GM19351 (cell line): ENCODE data around the gene FUBP3.

Source experiments
- ATAC-seq: cut with Tn5 transposase; IDR thresholded peaks from one replicate; pipeline ENCODE4 v1.9.1; 2021; ENCODE audit warnings: mild to moderate bottlenecking, moderate library complexity; ENCODE audit not compliant: unreplicated experiment

The FUBP3 gene

DNA sequence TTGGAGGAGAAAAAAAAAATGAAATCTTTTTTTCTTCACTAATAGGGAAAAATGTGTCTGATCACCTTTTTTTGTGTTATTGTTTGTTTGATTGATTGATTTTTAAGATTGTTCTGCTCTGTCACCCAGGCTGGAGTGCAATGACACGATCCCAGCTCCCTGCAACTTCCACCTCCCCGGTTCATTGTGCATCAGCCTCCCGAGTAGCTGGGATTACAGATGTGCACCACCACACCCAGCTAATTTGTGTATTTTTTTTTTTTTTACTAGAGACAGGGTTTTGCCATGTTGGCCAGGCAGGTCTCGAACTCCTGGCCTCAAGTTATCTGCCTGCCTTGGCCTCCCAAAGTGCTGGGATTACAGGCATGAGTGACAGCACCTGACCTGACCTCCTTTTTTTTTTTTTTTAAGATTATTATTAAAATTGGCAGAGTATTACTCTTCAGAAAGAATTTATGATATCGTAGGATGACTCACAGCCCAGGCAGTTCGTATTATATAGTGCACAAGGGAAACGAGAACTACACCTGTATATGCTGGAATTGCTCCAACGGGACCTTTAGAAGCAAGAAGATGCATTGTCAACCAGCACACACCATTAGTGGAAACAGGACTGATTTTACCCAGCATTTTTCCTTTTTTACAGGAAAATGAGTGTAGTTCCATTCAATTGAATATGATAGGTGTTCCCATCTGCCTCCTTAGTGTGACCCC is 27.7 kb downstream of the FUBP3 start:
- no peak for ATAC-seq

DNA sequence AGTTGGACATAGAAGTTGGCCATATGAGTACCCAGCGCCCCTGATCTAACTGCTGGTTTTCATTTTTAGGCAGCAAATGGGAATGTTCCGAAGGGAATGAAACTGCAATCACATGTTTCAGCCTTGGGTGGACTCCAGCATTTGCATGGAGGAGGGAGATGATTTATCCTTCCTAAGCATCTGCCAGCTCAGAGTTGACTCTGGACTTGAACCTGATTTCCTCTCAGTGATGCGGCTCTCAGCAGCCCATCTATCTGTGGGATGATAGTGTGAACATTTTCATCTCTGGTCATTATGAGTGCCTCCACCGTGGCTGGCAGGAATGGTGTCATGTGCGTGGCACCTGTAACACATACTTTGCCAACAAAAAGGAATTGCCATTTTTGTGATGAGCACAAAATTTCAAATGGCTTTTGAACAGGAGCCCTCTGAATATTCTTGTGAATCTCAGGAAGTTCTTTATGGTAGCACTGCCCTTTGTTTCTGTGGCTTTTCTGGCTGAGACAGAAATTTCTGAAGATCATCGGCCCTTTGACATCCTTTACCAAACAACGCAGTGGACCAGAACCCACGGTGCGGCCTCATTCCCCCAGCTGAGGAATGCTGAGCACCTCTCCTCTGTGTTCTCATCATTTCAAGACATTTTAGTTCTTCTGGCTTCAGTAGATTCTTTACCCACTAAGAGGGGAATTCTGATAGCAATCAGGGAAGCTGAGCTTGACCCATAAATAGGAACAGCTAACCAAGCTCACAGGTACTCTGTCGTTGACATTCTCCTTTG is 28.5 kb downstream of the FUBP3 start:
- no peak for ATAC-seq

DNA sequence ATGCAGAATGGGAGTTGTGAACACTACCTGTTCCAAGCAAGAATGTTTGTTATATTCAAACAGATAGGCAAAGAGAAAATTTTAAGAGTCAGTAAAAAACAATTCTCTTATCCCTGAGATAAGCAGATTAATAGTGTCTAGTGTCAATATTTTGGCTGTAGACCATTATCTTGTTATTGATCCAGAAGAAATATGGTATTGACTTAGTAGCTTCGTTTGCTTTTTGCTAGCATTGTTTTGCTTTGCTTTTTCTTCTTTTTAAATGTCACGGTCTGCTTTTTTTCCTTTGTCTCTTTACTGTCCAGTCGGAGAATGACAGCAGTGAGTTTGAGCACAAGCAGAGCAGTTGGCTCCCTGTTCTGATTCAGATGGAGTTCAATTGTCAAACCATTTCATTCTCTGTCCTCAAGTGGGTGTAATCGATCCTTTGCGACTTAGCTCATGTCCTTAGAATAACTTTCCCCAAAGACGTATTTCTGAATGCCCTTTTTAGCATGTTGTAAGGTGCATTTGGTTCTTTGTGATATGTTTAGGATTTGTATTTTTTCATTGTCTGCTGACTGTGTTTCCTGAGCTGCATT is 29.3 kb downstream of the FUBP3 start:
- no peak for ATAC-seq

DNA sequence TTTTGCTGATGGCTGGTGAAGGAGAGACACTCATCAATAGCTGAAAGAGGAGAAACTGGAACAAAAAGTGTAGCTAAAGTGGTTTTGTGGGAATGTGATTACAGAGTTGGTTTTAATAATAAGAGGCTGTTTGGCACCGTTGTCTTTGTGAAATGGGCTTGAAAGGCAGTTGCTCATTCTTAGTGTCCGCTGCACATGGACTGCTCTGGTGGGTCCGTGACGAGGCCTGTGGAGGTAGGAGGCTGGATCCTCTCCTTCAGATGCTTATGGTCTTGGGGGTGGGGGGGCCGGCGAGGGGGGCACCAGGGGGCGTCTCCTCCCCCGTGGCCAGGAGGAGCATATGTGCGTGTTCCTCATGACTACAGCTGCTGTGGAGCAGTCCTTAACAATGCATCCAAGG is 29.8 kb downstream of the FUBP3 start:
- ATAC-seq: no peak

DNA sequence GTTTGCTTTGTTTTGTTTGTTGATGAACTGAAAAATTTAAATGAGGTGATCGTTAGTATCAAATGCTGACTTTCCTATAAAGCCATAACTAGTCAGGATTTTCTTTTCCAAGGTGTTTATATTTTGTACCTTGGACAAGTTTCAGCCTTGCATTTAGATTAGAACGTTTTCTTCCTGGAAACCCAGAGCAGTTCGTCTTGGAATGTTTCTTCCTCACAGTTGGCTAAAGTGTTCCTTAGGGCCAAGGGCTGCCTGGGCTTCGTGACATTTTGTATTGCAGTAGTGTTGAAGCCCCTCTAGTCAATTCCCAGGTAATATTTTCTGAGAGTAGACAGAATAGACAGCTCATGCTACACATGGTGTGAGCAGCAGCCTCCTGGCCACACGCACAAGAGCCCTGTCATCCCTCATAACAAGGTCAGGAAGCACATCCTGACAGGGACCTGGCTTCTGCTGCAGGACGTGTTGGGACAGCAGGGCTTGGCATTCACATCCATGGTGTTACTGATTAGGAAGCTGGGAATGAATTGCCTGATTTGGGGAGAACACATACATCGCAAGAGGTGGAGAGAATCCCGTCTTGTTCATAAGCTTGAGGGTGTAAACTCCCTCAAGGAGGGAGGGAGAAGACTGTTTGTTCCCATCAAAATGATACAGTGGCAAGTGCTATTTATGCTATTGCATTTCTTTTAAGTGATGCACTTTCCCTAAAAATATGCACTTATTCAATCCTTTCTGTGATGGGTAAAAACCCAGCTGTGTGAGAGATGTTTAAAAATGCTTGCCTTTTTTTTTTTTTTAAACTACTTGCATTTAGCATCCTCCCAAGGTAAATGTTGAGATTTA is 31.7 kb downstream of the FUBP3 start:
- ATAC-seq: no peak

DNA sequence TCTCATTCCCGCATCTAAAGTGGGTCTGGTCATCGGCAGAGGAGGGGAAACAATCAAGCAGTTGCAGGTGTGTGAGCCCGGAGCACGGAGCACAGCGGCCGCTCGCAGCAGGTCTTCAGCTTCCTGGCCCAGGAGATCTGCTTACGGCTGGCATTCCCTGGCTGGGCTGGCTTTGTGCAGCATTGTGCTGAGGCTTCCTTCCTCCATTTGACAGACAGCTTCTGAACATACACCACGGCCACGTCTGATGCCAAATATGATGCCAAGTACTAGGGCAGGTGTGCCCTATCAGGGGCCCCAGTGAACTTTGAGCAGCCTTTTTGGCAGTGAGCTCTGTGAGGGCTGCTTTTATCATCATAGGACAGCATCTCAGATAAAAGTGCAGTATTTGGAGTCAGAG is 37.1 kb downstream of the FUBP3 start:
- no peak for ATAC-seq

DNA sequence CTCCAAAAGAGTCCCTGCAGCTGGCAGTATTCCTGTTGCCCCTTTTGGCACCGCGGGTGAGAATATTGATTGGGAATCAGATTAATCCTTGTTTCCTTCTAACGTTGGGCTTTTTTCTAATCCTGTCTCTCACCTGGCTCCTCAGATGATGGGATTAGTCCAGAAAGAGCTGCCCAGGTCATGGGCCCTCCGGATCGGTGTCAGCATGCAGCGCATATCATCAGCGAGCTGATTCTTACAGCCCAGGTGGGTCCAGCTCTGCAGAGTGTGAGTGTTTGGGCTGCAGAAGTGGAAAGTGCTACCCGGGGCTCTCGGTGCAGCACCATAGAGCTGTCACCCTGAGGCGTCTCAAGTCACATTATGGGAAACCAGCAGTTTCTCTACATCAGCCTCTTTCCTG is 44.1 kb downstream of the FUBP3 start:
- no peak for ATAC-seq

DNA sequence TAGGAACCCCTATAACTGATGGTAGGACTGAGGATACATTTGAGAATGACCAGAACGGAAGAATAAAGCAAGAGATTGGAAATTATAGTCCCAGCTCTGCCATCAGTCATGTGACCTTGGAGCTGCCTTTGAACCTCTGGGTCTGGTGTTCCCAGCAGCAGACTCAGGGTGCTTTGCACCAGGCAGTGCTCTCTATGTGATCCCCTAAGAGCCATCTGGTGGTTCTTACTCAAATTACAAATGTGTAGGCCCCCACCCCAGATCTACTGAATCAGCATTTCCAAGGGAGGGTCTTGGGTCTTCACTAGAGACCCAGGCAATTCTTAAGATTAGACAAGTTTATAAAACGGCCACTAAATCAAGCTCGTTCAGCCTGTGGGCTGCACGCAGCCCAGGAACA is 44.8 kb downstream of the FUBP3 start:
- no peak for ATAC-seq

DNA sequence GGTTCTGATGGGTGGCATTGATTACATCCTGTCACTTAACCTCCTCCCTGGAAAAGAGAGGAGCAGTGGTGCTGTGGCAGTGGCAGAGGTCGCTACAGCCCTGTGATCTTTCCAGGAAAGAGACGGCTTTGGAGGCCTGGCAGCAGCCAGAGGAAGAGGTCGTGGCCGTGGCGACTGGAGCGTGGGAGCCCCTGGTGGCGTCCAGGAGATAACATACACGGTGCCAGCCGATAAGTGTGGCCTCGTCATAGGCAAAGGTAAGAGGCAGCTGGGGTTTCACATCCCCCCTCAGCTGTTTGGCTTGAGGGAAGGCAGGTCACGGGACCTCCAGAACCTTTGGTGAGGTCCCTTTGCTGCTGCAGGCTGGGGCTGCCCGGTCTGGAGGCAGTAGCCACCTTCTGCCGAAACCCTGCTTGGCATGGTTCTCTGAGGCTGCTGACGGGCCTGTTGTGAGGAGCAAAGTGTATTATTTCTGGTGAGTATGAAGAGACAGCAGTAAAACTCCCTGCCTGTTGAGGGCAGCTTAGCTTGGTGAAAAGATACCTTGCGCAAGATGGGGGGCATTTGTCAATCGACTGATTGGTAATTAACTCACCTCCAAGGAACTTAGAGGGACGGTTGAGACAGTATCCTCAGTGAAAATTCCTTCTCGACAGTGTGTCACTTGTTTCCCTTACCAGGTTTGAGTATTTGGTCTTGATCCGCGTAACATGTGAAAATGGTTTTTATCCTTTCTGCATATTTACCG is 47.0 kb downstream of the FUBP3 start:
- no peak for ATAC-seq

DNA sequence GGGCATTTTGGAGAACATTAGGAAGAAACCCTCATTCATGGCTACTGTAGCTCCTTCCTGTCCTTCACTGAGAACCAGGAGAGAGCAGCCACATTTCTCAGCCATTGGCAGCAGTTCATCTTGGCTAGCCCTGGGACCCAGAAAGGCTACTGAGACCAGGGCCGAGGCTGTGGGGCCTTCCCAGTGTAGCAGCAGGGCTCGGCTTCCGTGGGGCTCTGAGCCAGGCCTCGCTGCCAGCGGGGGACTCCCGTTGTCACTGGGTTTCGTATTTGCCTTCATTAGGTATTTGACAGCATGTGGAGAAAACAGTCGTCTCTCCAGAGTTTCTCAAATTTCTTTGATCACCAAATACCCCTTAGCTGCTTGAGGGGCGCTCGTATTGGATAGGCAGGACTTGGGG is 47.7 kb downstream of the FUBP3 start:
- ATAC-seq: no peak

DNA sequence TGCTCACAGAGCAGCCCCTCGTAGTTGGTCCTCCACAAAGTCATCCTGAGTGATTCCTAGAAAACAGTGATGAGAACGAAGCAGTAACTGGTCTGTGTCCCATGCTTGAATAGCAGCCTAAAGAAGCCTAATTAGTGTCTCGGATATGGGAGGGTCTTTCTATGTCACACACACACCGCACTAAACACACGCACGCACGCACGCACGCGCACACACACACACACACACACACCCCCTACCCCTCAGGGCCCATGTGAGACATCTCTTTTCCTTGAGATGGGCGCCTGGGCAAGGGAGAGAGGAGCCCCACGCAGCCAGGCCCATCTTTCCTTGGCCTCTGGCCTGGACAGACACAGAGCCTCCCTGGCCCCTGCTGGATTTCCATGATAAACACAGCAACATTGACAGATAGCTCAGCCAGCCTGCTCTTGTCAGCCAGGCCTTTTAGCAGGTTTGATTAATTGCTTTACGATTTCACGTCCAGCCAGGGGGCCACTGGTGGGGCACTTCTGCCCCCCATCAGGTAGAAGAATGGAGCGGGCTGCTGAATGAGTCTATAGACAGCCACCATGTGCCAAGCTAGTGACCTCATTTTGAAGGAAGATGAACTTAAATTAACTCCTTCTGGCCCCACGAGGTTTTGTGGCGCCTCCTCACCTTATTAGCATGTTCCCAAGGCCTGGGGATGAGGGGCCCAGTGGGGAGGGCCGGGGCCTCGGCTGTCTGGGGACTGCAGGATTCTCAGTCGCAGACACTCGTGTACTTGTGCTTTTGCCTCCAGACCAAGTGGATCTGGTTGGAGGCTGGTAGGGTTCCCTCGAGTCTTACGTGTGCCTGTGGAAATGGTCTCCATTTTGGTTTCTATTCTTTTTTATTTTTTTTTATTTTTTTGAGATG is 48.8 kb downstream of the FUBP3 start:
- ATAC-seq: no peak

DNA sequence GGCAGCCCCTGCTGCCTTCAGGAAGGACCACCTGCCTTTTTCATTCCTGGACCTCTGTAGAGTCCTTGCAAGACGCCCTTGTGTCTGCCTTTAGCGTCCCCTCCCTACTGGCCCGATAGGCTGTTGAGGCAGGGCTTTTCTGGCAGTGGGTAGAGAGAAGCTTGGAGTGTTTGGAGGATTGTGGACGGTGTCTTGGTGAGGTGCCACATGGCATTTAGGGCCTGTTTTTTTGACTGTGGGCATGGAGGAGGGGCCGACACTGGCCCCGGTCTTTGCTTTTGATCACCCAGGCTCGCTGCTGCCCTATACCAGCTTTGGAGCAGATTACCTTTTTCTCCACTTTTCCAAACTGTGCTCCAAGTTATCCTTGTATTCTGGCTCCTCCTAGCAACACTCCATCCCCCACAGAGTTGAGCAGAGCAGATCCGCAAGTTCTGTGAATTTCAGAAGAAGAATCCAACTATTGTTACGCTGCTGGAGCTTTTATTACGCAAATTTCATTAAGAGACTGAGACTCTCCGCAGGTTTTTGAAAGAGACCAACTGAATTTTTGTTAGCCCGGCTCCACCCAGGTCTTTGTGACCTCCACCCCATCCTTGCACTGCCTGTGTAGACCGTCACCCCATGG is 50.2 kb downstream of the FUBP3 start:
- no peak for ATAC-seq

DNA sequence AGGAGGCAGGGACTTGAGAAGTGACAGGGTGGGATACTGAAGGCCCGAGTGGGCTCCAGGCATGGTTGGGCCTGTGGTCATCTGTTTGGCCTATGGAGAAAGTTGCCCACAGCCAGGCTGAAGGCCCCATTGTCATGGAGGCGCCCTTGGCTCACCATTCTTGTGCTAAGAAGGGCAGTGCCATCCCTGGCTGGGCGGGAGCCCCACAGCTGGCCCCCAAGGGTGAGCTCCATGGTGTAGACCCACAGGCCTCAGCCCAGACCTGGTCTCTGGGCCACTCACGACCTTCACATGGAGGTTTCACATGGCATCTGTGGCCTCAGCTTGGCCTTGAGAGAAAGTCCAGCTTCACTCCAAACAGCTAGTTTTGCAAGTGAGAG is 50.7 kb downstream of the FUBP3 start:
- ATAC-seq: no peak

DNA sequence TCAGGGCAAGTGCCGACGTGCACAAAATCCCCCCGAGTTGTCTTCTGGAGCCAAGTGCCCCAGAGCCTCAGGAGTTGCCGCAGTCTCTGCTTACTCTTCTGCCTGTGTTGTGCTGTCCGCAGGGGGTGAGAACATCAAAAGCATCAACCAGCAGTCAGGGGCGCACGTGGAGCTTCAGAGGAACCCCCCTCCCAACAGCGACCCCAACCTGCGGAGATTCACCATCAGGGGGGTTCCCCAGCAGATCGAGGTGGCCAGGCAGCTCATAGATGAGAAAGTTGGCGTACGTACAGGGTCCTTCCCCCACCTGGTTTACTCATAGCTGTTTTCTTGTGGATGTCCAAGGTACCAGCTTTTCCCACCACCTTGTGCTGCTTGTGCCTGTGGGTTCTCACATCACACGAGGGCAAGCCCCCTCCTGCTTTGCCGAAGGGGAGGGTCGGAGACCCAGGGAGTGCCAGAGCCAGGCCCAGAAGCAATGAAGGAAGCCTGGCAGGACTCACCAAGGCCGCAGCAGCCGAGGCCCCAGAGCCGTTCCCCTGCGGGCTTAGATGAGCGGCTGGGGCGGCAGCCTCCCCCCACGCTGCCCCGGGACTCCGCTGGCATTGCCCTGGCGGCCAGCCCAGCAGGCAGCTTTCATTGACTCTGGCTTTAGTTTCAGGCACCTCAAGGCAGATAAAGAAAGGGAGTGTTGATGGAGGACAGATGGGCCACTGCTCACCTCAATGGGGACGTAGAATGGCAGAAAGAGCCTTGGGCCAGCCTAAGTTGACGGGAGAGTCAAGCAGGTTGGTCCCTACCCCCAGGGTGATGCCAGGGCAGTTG is 51.3 kb downstream of the FUBP3 start:
- no peak for ATAC-seq

DNA sequence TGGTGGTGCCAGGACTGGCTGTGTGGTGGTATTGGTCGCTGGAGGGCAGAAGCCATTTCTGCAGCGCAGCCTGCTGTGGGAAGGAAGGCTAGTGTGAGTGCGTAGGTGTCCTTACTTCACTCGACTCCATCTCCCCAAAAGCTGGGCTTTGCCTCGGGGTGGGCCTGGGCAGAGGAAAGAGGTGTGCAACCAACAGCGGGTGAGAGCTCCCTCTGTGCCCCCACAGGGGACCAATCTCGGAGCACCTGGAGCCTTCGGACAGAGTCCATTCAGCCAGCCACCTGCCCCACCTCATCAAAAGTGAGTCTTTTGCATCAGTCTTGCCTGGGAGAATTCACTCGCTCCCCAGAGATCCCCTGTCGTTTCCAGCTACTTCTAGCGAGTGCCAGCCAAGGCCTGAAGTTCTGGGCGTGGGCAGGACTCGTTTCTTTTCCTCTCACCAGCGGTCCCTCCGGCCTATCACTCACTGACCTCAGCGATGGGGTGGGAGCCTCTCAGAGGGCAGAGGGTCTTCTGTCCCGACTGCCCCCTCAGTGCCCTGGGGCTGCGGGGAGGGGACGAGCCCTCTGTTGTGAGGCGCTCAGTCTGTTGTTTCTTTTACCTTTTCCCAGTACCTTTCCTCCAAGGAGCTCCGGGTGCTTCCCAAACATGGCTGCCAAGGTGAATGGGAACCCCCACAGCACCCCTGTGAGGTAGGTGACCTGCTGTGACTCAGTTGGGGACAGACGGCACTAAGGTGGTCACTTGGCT is 52.1 kb downstream of the FUBP3 start:
- ATAC-seq: no peak

DNA sequence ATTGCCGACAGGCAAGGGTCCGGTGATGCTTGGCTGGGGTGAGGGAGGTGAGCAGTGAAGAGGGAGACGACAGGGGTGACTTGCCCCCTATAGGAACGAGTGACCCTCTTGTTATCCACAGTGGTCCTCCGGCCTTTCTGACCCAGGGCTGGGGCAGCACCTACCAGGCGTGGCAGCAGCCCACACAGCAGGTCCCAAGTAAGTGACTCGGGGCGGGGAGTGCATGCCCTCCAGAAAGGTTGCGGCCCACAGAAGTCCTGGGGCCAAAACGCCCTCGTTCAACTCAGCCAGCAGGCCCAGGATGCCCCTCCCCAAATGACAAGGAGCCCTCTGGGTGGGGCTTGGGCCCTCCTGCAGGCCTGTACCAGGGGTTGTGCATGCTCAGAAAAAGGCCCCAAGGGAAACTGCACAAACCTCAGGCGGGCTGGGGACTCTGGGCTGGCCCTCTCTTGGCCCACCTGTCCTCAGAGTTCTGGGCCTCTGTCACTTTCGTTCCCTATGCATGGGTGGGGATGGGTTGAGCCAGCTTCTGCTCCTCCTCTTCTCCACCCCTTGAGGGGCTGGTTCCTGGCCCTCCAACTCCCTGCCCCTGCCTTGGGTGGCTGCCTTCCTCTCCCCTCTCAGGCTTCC is 52.8 kb downstream of the FUBP3 start:
- no peak for ATAC-seq

DNA sequence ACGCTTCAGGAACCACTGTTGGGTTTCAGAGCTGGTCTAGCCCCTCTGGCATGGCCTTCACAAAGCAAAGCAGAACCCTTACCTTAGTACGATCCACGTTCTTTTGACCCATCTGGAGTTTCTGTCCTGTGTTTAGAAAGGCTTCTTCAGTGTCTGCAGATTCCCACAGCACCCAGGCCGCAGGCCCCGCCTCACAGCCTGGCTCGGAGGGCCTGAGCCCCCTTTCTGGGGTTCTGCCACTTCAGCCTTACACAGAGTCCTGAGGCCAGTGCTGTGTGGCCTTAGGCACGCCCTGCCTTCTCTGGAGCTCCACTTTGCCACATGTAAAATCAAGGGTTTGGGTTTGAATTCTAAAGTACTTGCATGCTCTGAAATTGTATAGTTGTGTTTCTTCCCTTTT is 53.5 kb downstream of the FUBP3 start:
- no peak for ATAC-seq
